ENCODE data around the gene DLEC1. TPM values are rescaled to one million over a fixed set of nuclear protein-coding genes. Genes with fewer than 3 reads are reported as not detected.

DLEC1 gene
- polyA plus RNA-seq, 2 of the 4 experiments (the other 2 are of a cell fraction) = 0.10 TPM; not detected in 1

DNA sequence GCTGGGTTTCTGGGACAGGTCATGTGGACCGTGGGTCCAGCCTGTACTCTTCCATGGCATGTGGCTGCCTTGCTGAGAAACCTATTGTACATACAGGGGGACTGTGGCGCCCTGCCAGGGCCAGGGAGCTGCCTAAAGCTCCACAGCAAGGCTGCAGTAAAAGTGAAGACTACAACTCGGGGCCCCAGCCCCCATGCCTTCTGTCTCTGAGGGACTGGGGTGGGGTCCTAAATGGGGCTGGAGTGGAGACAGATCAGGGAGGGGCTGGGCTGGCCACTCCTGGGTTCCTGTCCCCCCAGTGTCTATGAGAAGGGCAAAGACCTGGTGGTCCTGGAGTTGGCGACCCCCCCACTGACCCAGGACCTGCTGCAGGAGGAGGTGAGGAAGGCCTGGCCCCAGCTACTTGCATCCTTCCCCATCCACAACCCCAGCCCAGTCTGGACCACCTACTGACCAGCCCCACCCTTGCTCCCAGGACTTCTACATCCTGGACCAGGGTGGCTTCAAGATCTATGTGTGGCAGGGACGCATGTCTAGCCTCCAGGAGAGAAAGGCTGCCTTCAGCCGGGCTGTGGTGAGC lies 41.1 kb upstream of the DLEC1 start (continued):
- no peak for TF ChIP-seq RNF2 (IDR thresholded peaks at IDR 0.05; ENCODE audit: borderline replicate concordance, low read depth)

GRCh38 chr3:37999836-38000235 lies 39.2 kb upstream of the DLEC1 start:
- no peak for DNase-seq (ENCODE audit: low read depth in 1 of 2, low spot score in 1 of 2)
- H3K4me1 ChIP-seq = peaks cover 15% of the 10 kb centered on the region
- 85% methylated on average over 6 of the region's 6 CpGs for WGBS (ENCODE audit: missing lambda C conversion rate)
- ChIA-PET CTCF (no interaction called here), POLR2A (no interaction called here)
- no peak overlapping the region for H3K4me3 ChIP-seq
- no peak for TF ChIP-seq BHLHE40 (IDR thresholded peaks at IDR 0.05; ENCODE audit: low read depth, low read length)
- no peak for TF ChIP-seq RCOR1 (IDR thresholded peaks at IDR 0.05; ENCODE audit: low read depth, low read length)
- no peak for TF ChIP-seq RFX5 (IDR thresholded peaks at IDR 0.05)
- no peak for TF ChIP-seq NPAS2 (CRISPR knock-in tag; IDR thresholded peaks at IDR 0.05; ENCODE audit: borderline replicate concordance)
- TF ChIP-seq CEBPB (IDR thresholded peaks at IDR 0.05) = no peak
- no peak for TF ChIP-seq KDM5A (IDR thresholded peaks at IDR 0.05)
- TF ChIP-seq ZSCAN20 (CRISPR knock-in tag; IDR thresholded peaks at IDR 0.05) = no peak
- TF ChIP-seq JUN (IDR thresholded peaks at IDR 0.05) = no peak
- no peak for TF ChIP-seq E2F6 (IDR thresholded peaks at IDR 0.05; ENCODE audit: borderline replicate concordance, low read depth)
- no peak for TF ChIP-seq CBX8 (IDR thresholded peaks at IDR 0.05)
- no peak for TF ChIP-seq HOXB13 (CRISPR knock-in tag; IDR thresholded peaks at IDR 0.05; ENCODE audit: low read depth)
- no peak for ATAC-seq
- no peaks in the 10 kb centered on the region for H3K9me3 ChIP-seq
- H3K4me2 ChIP-seq = no peak overlapping the region
- H3K27ac ChIP-seq = no peak overlapping the region
- FAIRE-seq = no peak

- H3K4me3 ChIP-seq = no peak overlapping the region
- ATAC-seq (no peak), DNase-seq (ENCODE audit: low read depth in 1 of 2, low spot score in 1 of 2) (no peak), FAIRE-seq (no peak)
- no peak overlapping the region for H3K27ac ChIP-seq
- H3K4me2 ChIP-seq = no peak overlapping the region
- ChIA-PET CTCF (interaction anchor here (1.1 to 5.5 kb wide), 5 partner anchors 15 to 147 kb away, joined by 3 to 52 read pairs (median 30); no protein-coding TSS in a partner anchor), POLR2A (no interaction called here)
- no peaks in the 10 kb centered on the region for H3K9me3 ChIP-seq
- WGBS (ENCODE audit: missing lambda C conversion rate) = 90% methylated on average over 6 of the region's 6 CpGs
- TF ChIP-seq MAFK (IDR thresholded peaks at IDR 0.05; ENCODE audit: partially characterized antibody) (no peak), POLR2AphosphoS2 (conservative IDR thresholded peaks at IDR 0.05; ENCODE audit: low read length) (no peak), EHMT2 (IDR thresholded peaks at IDR 0.05; ENCODE audit: low read depth) (no peak), ZFP36 (IDR thresholded peaks at IDR 0.05; ENCODE audit: borderline replicate concordance, partially characterized antibody) (no peak), CHD2 (IDR thresholded peaks at IDR 0.05; ENCODE audit: low read length, partially characterized antibody) (no peak), JUNB (IDR thresholded peaks at IDR 0.05) (no peak), MYC (IDR thresholded peaks at IDR 0.05; ENCODE audit: borderline replicate concordance, low read length) (no peak)
- TF ChIP-seq, protein P1, sequence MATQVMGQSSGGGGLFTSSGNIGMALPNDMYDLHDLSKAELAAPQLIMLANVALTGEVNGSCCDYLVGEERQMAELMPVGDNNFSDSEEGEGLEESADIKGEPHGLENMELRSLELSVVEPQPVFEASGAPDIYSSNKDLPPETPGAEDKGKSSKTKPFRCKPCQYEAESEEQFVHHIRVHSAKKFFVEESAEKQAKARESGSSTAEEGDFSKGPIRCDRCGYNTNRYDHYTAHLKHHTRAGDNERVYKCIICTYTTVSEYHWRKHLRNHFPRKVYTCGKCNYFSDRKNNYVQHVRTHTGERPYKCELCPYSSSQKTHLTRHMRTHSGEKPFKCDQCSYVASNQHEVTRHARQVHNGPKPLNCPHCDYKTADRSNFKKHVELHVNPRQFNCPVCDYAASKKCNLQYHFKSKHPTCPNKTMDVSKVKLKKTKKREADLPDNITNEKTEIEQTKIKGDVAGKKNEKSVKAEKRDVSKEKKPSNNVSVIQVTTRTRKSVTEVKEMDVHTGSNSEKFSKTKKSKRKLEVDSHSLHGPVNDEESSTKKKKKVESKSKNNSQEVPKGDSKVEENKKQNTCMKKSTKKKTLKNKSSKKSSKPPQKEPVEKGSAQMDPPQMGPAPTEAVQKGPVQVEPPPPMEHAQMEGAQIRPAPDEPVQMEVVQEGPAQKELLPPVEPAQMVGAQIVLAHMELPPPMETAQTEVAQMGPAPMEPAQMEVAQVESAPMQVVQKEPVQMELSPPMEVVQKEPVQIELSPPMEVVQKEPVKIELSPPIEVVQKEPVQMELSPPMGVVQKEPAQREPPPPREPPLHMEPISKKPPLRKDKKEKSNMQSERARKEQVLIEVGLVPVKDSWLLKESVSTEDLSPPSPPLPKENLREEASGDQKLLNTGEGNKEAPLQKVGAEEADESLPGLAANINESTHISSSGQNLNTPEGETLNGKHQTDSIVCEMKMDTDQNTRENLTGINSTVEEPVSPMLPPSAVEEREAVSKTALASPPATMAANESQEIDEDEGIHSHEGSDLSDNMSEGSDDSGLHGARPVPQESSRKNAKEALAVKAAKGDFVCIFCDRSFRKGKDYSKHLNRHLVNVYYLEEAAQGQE (IDR thresholded peaks at IDR 0.05) = no peak
- TF ChIP-seq, protein P2, sequence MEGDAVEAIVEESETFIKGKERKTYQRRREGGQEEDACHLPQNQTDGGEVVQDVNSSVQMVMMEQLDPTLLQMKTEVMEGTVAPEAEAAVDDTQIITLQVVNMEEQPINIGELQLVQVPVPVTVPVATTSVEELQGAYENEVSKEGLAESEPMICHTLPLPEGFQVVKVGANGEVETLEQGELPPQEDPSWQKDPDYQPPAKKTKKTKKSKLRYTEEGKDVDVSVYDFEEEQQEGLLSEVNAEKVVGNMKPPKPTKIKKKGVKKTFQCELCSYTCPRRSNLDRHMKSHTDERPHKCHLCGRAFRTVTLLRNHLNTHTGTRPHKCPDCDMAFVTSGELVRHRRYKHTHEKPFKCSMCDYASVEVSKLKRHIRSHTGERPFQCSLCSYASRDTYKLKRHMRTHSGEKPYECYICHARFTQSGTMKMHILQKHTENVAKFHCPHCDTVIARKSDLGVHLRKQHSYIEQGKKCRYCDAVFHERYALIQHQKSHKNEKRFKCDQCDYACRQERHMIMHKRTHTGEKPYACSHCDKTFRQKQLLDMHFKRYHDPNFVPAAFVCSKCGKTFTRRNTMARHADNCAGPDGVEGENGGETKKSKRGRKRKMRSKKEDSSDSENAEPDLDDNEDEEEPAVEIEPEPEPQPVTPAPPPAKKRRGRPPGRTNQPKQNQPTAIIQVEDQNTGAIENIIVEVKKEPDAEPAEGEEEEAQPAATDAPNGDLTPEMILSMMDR (IDR thresholded peaks at IDR 0.05) = no peak
- H3K4me1 ChIP-seq = peaks cover 15% of the 10 kb centered on the region
Measured at GRCh38 chr3:38000242-38000916, 38.6 kb upstream of the DLEC1 start.

All from A549 (cell line).